Cardiac fibroblast (primary cell): Measurements from ENCODE around the gene AXDND1.

Experiments
- DNase-seq, 2 donors: peaks; one replicate each; pipeline versions ENCODE4 v3.0.0 to v3.0.0-alpha.2; 2010; ENCODE audit warnings: low read depth in 2 of 2
- H3K4me3 ChIP-seq, 2 donors: replicated peaks in 1 of 2; 1 replicate in 1 of 2; 2 replicates in 1 of 2; pipeline ENCODE4 v1.5.1; 2011; ENCODE audit warnings: low read depth in 2 of 2, low read length in 2 of 2, mild to moderate bottlenecking in 2 of 2, moderate library complexity in 1 of 2
- CTCF ChIP-seq: IDR thresholded peaks from one replicate; pipeline ENCODE4 v1.5.1; 2011; ENCODE audit warnings: low read depth, mild to moderate bottlenecking, low read length, inconsistent platforms

AXDND1 gene

GRCh38 chr1:179589509-179589908 is 223.7 kb downstream of the AXDND1 start:
- no peak for DNase-seq
- H3K4me3 ChIP-seq: no peak overlapping the region
- no peak for TF ChIP-seq CTCF

GRCh38 chr1:179590671-179591070 is 224.9 kb downstream of the AXDND1 start:
- no peak for DNase-seq
- no peak overlapping the region for H3K4me3 ChIP-seq
- no peak for TF ChIP-seq CTCF

GRCh38 chr1:179591253-179591591 is 225.5 kb downstream of the AXDND1 start:
- no peak overlapping the region for H3K4me3 ChIP-seq
- no peak for TF ChIP-seq CTCF
- no peak for DNase-seq

- TF ChIP-seq CTCF: no peak
- no peak within 1 kb of the TSS for H3K4me3 ChIP-seq
- no peak for DNase-seq
These were observed 226.1 kb downstream of the AXDND1 start, which contains the start of gene TDRD5 for GRCh38 chr1:179591592-179592580. TDRD5 (plus strand) TSS chr1:179591832; CDS start chr1:179592616, 784 bp downstream.

GRCh38 chr1:179598631-179599030 is 232.9 kb downstream of the AXDND1 start:
- no peak for TF ChIP-seq CTCF
- no peak overlapping the region for H3K4me3 ChIP-seq
- DNase-seq: no peak

- peak; percentile 37 to 52 for DNase-seq
- peak; percentile 36 for TF ChIP-seq CTCF
- H3K4me3 ChIP-seq: no peak overlapping the region
These were observed 234.0 kb downstream of the AXDND1 start for GRCh38 chr1:179599623-179600249.
